ENCODE results near the gene DDX3X. TPM values are rescaled to one million over a fixed set of nuclear protein-coding genes. Genes with fewer than 3 reads are reported as not detected.
"Not testable (repeated sequence)": the region's sequence is repeated elsewhere in the genome, so short reads cannot be mapped to it uniquely, and the experiment has no call there.

Gene DDX3X
- polyA plus RNA-seq, 1 of the 3 experiments (the other 2 are of a cell fraction), result 30.9 TPM

GRCh38 chrX:41397768-41398167 is 63.8 kb downstream of the DDX3X start:
- POLR2A ChIA-PET, result no interaction called here
- CTCF ChIA-PET, result interaction anchor here (0.9 kb wide), 1 partner anchor 11 kb away, joined by 3 read pairs; no protein-coding TSS in a partner anchor
- 25% methylated on average over 2 of the region's 2 CpGs for WGBS (ENCODE audit: low lambda C conversion rate)

GRCh38 chrX:41402556-41402955 is 68.6 kb downstream of the DDX3X start:
- H3K27me3 ChIP-seq (ENCODE audit: insufficient read depth); H2AFZ ChIP-seq (ENCODE audit: low read depth); H3K9me3 ChIP-seq; H3K36me3 ChIP-seq (replicated peaks in 1 of 2; ENCODE audit: control insufficient read depth in 1 of 2, insufficient read depth in 2 of 2, low read length in 1 of 2); H3K9ac ChIP-seq; H3F3A ChIP-seq (replicated peaks; ENCODE audit: insufficient read depth); POLR2A ChIA-PET; H3K27ac ChIP-seq (ENCODE audit: low read depth in 2 of 2, low read length in 1 of 2); H4K20me1 ChIP-seq (ENCODE audit: insufficient read depth); H3K79me2 ChIP-seq (ENCODE audit: insufficient read depth); H3K4me2 ChIP-seq; H3K9me2 ChIP-seq; H3K4me1 ChIP-seq (ENCODE audit: control insufficient read depth in 1 of 2, insufficient read depth in 2 of 2, low read depth in 1 of 2, low read length in 1 of 2); DNase-seq; CTCF ChIA-PET; H3K4me3 ChIP-seq (ENCODE audit: low read depth in 2 of 2, low read length in 1 of 2): not testable (repeated sequence)
- 55% methylated on average over 2 of the region's 2 CpGs for WGBS (ENCODE audit: low lambda C conversion rate)

More at GRCh38 chrX:41397768-41398167, 63.8 kb downstream of the DDX3X start:
- Histone ChIP-seq H3K27ac (ENCODE audit: low read depth in 2 of 2, low read length in 1 of 2) (no peak overlapping the region), H3F3A (replicated peaks; ENCODE audit: insufficient read depth) (no peaks in the 10 kb centered on the region), H3K4me2 (no peak overlapping the region), H2AFZ (ENCODE audit: low read depth) (no peak overlapping the region), H3K9me2 (no peaks in the 10 kb centered on the region), H3K9ac (no peak overlapping the region), H3K36me3 (replicated peaks in 1 of 2; ENCODE audit: control insufficient read depth in 1 of 2, insufficient read depth in 2 of 2, low read length in 1 of 2) (no peaks in the 10 kb centered on the region), H3K4me1 (ENCODE audit: control insufficient read depth in 1 of 2, insufficient read depth in 2 of 2, low read depth in 1 of 2, low read length in 1 of 2) (no peaks in the 10 kb centered on the region), H3K79me2 (ENCODE audit: insufficient read depth) (no peaks in the 10 kb centered on the region), H3K27me3 (ENCODE audit: insufficient read depth) (no peaks in the 10 kb centered on the region), H3K4me3 (ENCODE audit: low read depth in 2 of 2, low read length in 1 of 2) (no peak overlapping the region), H4K20me1 (ENCODE audit: insufficient read depth) (no peaks in the 10 kb centered on the region), H3K9me3 (no peaks in the 10 kb centered on the region)
- TF ChIP-seq YY1 (IDR thresholded peaks at IDR 0.05; ENCODE audit: low read depth) (no peak), FOSL2 (IDR thresholded peaks at IDR 0.05; ENCODE audit: borderline replicate concordance, low read depth) (no peak), JUND (IDR thresholded peaks at IDR 0.05) (no peak), SIN3A (IDR thresholded peaks at IDR 0.05; ENCODE audit: borderline replicate concordance, low read depth, low read length) (no peak), ZBTB33 (IDR thresholded peaks at IDR 0.05; ENCODE audit: borderline replicate concordance, low read depth) (no peak), TAF1 (IDR thresholded peaks at IDR 0.05; ENCODE audit: borderline replicate concordance, low read depth, low read length) (no peak), CHD2 (IDR thresholded peaks at IDR 0.05; ENCODE audit: low read length, partially characterized antibody) (no peak), RXRA (IDR thresholded peaks at IDR 0.05; ENCODE audit: borderline replicate concordance, low read depth) (no peak), RFX5 (IDR thresholded peaks at IDR 0.05; ENCODE audit: low read length) (no peak)
- TF ChIP-seq, protein P1, sequence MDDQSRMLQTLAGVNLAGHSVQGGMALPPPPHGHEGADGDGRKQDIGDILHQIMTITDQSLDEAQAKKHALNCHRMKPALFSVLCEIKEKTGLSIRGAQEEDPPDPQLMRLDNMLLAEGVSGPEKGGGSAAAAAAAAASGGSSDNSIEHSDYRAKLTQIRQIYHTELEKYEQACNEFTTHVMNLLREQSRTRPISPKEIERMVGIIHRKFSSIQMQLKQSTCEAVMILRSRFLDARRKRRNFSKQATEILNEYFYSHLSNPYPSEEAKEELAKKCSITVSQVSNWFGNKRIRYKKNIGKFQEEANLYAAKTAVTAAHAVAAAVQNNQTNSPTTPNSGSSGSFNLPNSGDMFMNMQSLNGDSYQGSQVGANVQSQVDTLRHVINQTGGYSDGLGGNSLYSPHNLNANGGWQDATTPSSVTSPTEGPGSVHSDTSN (IDR thresholded peaks at IDR 0.05), result no peak
- no peak for DNase-seq
